ENCODE data around the gene UNC13C. TPM values are rescaled to one million over a fixed set of nuclear protein-coding genes. Genes with fewer than 3 reads are reported as not detected.

UNC13C gene
- polyA plus RNA-seq, 1 of the 3 experiments (the other 2 are of a cell fraction) = not detected

GRCh38 chr15:54066403-54066802, 88.2 kb downstream of the UNC13C start:
- DNase-seq = no peak
- Histone ChIP-seq H3K4me2 (no peak overlapping the region), H2AFZ (ENCODE audit: low read depth) (no peak overlapping the region), H3K9me2 (no peaks in the 10 kb centered on the region), H3K4me3 (ENCODE audit: low read depth in 2 of 2, low read length in 1 of 2) (no peak overlapping the region), H4K20me1 (ENCODE audit: insufficient read depth) (no peaks in the 10 kb centered on the region), H3K27me3 (ENCODE audit: insufficient read depth) (no peaks in the 10 kb centered on the region), H3K27ac (ENCODE audit: low read depth in 2 of 2, low read length in 1 of 2) (no peak overlapping the region), H3K9me3 (no peaks in the 10 kb centered on the region), H3K79me2 (ENCODE audit: insufficient read depth) (no peaks in the 10 kb centered on the region), H3F3A (replicated peaks; ENCODE audit: insufficient read depth) (no peaks in the 10 kb centered on the region), H3K4me1 (ENCODE audit: control insufficient read depth in 1 of 2, insufficient read depth in 2 of 2, low read depth in 1 of 2, low read length in 1 of 2) (no peaks in the 10 kb centered on the region), H3K36me3 (replicated peaks in 1 of 2; ENCODE audit: control insufficient read depth in 1 of 2, insufficient read depth in 2 of 2, low read length in 1 of 2) (no peaks in the 10 kb centered on the region), H3K9ac (no peak overlapping the region)
- TF ChIP-seq MAX (IDR thresholded peaks at IDR 0.05; ENCODE audit: low read depth) = no peak
- TF ChIP-seq REST (IDR thresholded peaks at IDR 0.05; ENCODE audit: low read depth, low read length) = no peak
- TF ChIP-seq ELF1 (IDR thresholded peaks at IDR 0.05) = no peak
- POLR2A ChIA-PET = no interaction called here
- CTCF ChIA-PET = interaction anchor here (1.0 kb wide), 1 partner anchor 17 kb away, joined by 3 read pairs; no protein-coding TSS in a partner anchor
- 3% methylated on average over 3 of the region's 3 CpGs for WGBS (ENCODE audit: low lambda C conversion rate)

- DNase-seq = peak; percentile 48
- Histone ChIP-seq H3K9ac (no peak overlapping the region), H3K79me2 (ENCODE audit: insufficient read depth) (no peaks in the 10 kb centered on the region), H4K20me1 (ENCODE audit: insufficient read depth) (no peaks in the 10 kb centered on the region), H3K9me2 (no peaks in the 10 kb centered on the region), H3K4me1 (ENCODE audit: control insufficient read depth in 1 of 2, insufficient read depth in 2 of 2, low read depth in 1 of 2, low read length in 1 of 2) (no peaks in the 10 kb centered on the region), H3K9me3 (no peaks in the 10 kb centered on the region), H3K36me3 (replicated peaks in 1 of 2; ENCODE audit: control insufficient read depth in 1 of 2, insufficient read depth in 2 of 2, low read length in 1 of 2) (no peaks in the 10 kb centered on the region), H2AFZ (ENCODE audit: low read depth) (no peak overlapping the region), H3K4me2 (no peak overlapping the region), H3F3A (replicated peaks; ENCODE audit: insufficient read depth) (no peaks in the 10 kb centered on the region), H3K27me3 (ENCODE audit: insufficient read depth) (no peaks in the 10 kb centered on the region), H3K27ac (ENCODE audit: low read depth in 2 of 2, low read length in 1 of 2) (no peak overlapping the region), H3K4me3 (ENCODE audit: low read depth in 2 of 2, low read length in 1 of 2) (no peak overlapping the region)
- ChIA-PET CTCF (interaction anchor here (0.6 to 2.4 kb wide), 20 partner anchors 9 to 1083 kb away, joined by 3 to 16 read pairs (median 4); no protein-coding TSS in a partner anchor), POLR2A (no interaction called here)
- no peak for TF ChIP-seq TCF12 (IDR thresholded peaks at IDR 0.05)
- TF ChIP-seq RAD21 (IDR thresholded peaks at IDR 0.05; ENCODE audit: low read length) = peak; percentile 61
- TF ChIP-seq SMC3 (IDR thresholded peaks at IDR 0.05; ENCODE audit: low read depth, low read length) = peak; percentile 31; the same call in 1 of the 2 replicates
- TF ChIP-seq, protein P1, sequence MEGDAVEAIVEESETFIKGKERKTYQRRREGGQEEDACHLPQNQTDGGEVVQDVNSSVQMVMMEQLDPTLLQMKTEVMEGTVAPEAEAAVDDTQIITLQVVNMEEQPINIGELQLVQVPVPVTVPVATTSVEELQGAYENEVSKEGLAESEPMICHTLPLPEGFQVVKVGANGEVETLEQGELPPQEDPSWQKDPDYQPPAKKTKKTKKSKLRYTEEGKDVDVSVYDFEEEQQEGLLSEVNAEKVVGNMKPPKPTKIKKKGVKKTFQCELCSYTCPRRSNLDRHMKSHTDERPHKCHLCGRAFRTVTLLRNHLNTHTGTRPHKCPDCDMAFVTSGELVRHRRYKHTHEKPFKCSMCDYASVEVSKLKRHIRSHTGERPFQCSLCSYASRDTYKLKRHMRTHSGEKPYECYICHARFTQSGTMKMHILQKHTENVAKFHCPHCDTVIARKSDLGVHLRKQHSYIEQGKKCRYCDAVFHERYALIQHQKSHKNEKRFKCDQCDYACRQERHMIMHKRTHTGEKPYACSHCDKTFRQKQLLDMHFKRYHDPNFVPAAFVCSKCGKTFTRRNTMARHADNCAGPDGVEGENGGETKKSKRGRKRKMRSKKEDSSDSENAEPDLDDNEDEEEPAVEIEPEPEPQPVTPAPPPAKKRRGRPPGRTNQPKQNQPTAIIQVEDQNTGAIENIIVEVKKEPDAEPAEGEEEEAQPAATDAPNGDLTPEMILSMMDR (IDR thresholded peaks at IDR 0.05) = peak; percentile 80
- 2% methylated on average over 7 of the region's 7 CpGs for WGBS (ENCODE audit: low lambda C conversion rate)
Measured at GRCh38 chr15:54082836-54083492, 104.7 kb downstream of the UNC13C start.
